Dedifferentiated amniotic fluid mesenchymal stem cell (primary cell): ENCODE measurements around the gene BAMBI.
"Not testable (repeated sequence)": the region's sequence is repeated elsewhere in the genome, so short reads cannot be mapped to it uniquely, and the experiment has no call there.

Experiments
- DNase-seq: peaks from one replicate; pipeline ENCODE4 v3.0.0-alpha.2; 2016; ENCODE audit errors: extremely low spot score

The BAMBI gene, protein sequence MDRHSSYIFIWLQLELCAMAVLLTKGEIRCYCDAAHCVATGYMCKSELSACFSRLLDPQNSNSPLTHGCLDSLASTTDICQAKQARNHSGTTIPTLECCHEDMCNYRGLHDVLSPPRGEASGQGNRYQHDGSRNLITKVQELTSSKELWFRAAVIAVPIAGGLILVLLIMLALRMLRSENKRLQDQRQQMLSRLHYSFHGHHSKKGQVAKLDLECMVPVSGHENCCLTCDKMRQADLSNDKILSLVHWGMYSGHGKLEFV

GRCh38 chr10:28676968-28677887, at the start of gene BAMBI:
TSS of gene BAMBI (plus strand) at chr10:28677521. CDS start at chr10:28677898, 377 bp downstream.
- DNase-seq: peak; percentile 91

DNA sequence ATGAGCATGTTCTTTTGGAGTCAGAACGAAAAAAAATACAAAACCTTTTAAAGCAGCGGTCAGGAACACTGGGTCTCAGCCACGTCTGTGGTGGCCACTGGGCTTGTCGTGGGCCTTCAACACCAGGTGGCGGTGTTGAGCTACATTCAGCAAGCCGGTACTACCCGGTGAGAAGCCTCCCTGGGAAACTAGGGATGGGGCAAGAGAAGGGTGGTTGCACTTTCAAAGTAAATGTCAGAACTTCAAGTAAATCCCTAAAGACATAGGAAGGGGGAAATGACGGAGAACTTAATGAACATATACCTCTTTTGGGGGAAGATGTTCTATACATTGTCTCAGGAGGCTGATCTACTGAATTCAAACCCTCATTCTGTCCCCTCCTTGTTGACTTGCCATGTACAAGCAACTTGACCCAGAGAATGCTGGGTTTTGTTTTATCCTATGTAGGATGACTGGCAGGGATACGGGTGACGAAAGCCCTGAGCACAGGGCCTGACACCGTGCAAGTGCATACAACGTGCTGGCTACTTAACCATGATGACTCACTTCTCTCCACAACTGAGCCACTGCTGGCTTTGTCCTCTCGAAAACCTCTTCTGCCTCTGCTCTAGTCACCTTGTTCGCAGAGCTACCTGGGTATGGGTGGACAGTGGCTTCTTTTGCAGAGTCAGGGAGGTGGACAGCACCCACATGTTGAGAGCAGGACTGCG, 49.0 kb upstream of the BAMBI start:
- peak; percentile 77 for DNase-seq

GRCh38 chr10:28631896-28632583, 45.3 kb upstream of the BAMBI start:
- no peak for DNase-seq

GRCh38 chr10:28632584-28632945, 44.8 kb upstream of the BAMBI start:
- DNase-seq: no peak

DNA sequence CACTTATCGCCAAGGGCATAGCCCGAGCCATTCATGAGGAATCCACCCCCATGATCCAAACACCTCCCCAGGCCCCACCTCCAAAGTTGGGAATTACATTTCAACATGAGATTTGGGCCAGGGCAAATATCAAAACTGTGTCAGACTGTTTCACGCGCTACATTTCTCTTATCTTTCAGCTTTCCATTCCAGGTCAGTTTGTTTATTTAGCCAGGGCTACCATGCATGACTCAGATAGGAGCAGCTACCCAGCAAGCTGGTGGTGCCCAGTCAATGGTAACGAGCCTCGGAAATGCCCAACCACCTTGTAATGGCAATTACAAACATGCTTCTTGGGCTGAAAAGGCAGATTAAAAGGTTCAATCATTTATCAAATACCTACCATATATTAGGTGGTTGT, 43.6 kb upstream of the BAMBI start:
- no peak for DNase-seq

DNA sequence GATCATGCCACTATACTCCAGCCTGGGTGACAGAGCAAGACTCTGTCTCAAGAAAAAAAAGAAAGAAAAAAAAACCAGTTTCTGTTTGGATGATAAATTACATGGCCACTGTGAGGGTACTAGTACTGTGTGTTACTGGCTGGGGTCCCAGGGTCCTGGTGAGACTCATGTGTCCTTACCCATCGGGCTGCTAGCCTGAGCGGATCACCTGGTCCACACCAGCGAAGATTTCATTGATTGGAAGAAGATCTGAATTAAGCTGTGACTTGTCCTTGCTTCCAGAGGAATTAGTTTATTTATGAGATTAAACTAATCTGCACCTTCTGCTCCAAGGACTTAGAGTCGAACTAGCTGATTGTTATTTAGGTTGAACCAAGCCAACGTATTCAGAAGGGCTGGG, 40.0 kb upstream of the BAMBI start:
- no peak for DNase-seq

GRCh38 chr10:28638392-28638791, 38.9 kb upstream of the BAMBI start:
- DNase-seq: no peak

DNA sequence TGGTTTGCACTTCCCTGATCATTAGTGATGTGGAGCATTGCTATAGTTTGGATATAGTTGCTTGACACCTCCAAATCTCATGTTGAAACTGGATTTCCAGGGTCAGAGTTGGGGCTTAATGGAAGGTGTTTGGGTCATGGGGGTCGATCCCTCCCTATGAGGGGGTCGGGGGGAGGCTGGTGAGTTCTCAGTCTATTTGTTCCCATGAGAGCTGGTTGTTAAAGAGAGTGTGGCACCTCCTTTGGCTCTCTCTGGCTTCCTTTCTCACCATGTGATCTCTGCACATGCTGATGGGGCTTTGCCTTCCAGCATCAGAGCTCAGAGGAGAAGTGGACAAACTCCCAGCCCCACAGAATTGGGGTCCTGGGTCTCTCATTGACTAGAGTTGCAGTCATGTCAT, 36.8 kb upstream of the BAMBI start:
- DNase-seq: no peak

GRCh38 chr10:28644647-28645046, 32.7 kb upstream of the BAMBI start:
- no peak for DNase-seq

DNA sequence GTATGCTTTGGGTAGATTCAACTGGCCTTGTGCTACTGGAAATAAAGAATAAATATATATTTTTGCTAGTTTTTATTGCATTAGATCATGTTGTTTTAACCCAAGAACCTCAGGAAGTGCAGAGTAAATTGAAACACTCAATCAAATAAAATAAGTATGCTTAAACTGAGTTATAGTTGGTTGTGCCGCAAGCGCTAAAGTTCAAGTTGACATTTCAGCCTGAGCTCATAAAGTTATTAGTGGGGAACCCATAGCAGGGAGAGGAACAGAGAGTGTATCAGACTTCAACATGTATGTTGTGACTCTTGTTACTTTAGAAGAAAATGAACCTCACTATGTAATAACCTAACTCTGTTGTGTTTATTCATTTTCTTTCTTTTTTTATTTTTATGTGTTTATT, 25.2 kb upstream of the BAMBI start:
- DNase-seq: no peak

DNA sequence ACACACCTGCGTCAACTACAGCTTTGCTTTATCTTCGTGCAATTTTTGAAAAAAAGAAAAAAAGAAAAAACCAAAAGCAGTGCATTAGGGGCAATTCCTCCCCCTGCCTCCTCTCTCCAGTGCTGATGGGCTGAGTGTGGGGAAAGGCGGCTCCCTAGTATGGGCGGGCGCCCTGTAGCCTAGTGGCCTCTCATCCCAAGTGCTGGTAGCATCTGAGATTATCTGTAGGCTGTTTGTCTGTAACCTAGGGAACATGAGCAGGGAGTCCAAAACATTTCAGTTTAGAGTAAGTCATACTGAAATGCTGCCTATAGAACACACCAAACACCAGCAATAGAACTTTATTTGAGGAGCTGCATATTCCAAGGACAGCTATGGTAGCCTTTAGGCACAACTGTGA, 24.6 kb upstream of the BAMBI start:
- DNase-seq: no peak

- not testable (repeated sequence) for DNase-seq
Observed at GRCh38 chr10:28658824-28659223, 18.5 kb upstream of the BAMBI start.

DNA sequence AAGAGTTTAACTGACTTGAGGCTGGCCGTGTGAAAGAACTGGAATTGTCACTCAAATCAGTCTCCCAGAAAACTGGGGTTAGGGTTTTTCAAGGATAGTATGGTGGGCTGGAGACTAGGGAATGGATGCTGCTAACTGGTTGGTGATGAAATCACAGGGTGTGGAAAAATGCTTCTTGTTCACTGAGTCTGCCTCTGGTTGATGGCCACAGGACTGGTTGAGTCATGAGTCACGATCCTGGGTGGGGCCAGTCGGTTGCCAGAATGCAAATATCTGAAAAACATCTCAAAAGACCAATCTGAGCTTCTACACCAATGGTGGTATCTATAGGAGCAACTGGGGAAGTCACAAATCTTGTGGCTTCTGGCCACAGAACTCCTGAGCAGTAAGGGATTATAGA, 16.3 kb upstream of the BAMBI start:
- peak; percentile 82 for DNase-seq

- peak; percentile 94 for DNase-seq
Observed at GRCh38 chr10:28663576-28664368, 13.5 kb upstream of the BAMBI start.

DNA sequence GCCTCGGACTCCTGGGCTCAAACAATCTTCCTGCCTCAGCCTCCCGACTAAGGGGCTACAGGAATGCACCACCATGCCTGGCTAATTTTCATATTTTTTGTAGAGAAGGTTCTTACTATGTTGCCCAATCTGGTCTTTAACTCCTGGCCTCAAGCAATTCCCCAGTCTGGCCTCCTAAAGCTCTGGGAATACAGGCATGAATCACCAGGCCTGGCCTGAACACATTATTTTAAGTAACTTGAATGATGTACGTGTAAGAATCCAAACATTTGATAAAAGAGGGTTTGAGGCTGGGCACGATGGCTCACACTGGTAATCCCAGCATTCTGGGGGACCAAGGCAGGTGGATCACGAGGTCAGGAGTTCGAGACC, 13.0 kb upstream of the BAMBI start:
- DNase-seq: peak; percentile 58

- DNase-seq: no peak
Observed at GRCh38 chr10:28666751-28667467, 10.4 kb upstream of the BAMBI start.

- DNase-seq: no peak
Observed at GRCh38 chr10:28668363-28669226, 8.7 kb upstream of the BAMBI start.

GRCh38 chr10:28669227-28670173, 7.8 kb upstream of the BAMBI start:
- DNase-seq: no peak
